Endothelial cell of umbilical vein (primary cell): ENCODE results near the gene HOXC12. TPM values are rescaled to one million over a fixed set of nuclear protein-coding genes. Genes with fewer than 3 reads are reported as not detected.
A peak's percentile ranks its signal among the peaks of the same experiment; 100 is the strongest.

ENCODE experiments used
- BruUV-seq: library from RNA; stranded (reverse); fragments of 400-500 nt; replicated peaks from 2 replicates; lab custom pipeline; 2021; lab: Mats Ljungman, UMichigan
- CTCF ChIA-PET: fragments of 300-600, 350-600 bp; sonication (Branson Sonifier 250); formaldehyde crosslinking; loops from one replicate; lab custom pipeline; 2021; ENCODE audit warnings: antibody characterized with exemption, inconsistent platforms; lab: Charles Lee
- POLR2A ChIA-PET: fragments of 300-600, 350-600 bp; sonication (Branson Sonifier 250); formaldehyde crosslinking; loops from one replicate; lab custom pipeline; 2021; ENCODE audit warnings: antibody characterized with exemption, inconsistent platforms; lab: Charles Lee
- DNase-seq: peaks from one replicate; pipeline ENCODE4 v3.0.0-alpha.2; 2011; ENCODE audit warnings: low read depth, low spot score
- FAIRE-seq: peaks from 2 replicates; lab custom pipeline; 2011; peaks lifted over from hg19 to GRCh38; lab: Jason Lieb, UNC
- H2AFZ ChIP-seq: 2 replicates; pipeline ENCODE4 v1.6.0; 2012; ENCODE audit warnings: low read depth, low read length, control low read depth, inconsistent platforms
- H3K27ac ChIP-seq: 2 replicates; pipeline ENCODE4 v1.5.1; 2011; ENCODE audit warnings: low read depth, mild to moderate bottlenecking, control low read depth, low read length, moderate library complexity; ENCODE audit not compliant: insufficient read depth
- H3K27me3 ChIP-seq, 2 experiments: 2 replicates each; pipeline versions ENCODE4 v1.6.0 to v1.6.1; 2011; ENCODE audit warnings: low read length in 2 of 2, mixed read lengths in 1 of 2; ENCODE audit not compliant: control insufficient read depth in 2 of 2, insufficient read depth in 2 of 2
- H3K36me3 ChIP-seq, 2 experiments: 2 replicates in 1 of 2; 3 replicates in 1 of 2; pipeline ENCODE4 v1.5.1; 2011; ENCODE audit warnings: low read length in 2 of 2, mild to moderate bottlenecking in 1 of 2, moderate library complexity in 1 of 2; ENCODE audit not compliant: control insufficient read depth in 2 of 2, insufficient read depth in 2 of 2; ENCODE audit errors: extremely low read depth in 1 of 2
- H3K4me1 ChIP-seq: 3 replicates; pipeline ENCODE4 v1.5.1; 2011; ENCODE audit warnings: mild to moderate bottlenecking, low read length; ENCODE audit not compliant: control insufficient read depth, insufficient read depth; ENCODE audit errors: extremely low read depth
- H3K4me2 ChIP-seq: 2 replicates; pipeline ENCODE4 v1.6.1; 2011; ENCODE audit warnings: low read length, control low read depth, mixed read lengths; ENCODE audit not compliant: insufficient read depth
- H3K4me3 ChIP-seq, 3 experiments: fragments of 200-600 bp in 1 of 3; sonication (generic), shearing (Covaris generic) in 1 of 3; replicated peaks in 1 of 3; 2 replicates each; pipeline ENCODE4 v1.5.1; 2011 to 2016; ENCODE audit warnings: control low read depth in 3 of 3, low read length in 3 of 3, mild to moderate bottlenecking in 2 of 3, inconsistent platforms in 1 of 3, low read depth in 1 of 3, moderate library complexity in 1 of 3; ENCODE audit not compliant: insufficient read depth in 1 of 3
- H3K79me2 ChIP-seq: 2 replicates; pipeline ENCODE4 v1.6.0; 2012; ENCODE audit warnings: low read length, inconsistent platforms; ENCODE audit not compliant: control insufficient read depth, insufficient read depth
- H3K9ac ChIP-seq: replicated peaks from 2 replicates; pipeline ENCODE3; 2011; ENCODE audit warnings: low read length, control low read depth; ENCODE audit not compliant: insufficient read depth; ENCODE audit errors: extremely low read depth
- H3K9me1 ChIP-seq: replicated peaks from 3 replicates; pipeline ENCODE4 v1.6.0; 2011; ENCODE audit warnings: mild to moderate bottlenecking, low read length; ENCODE audit not compliant: control insufficient read depth, insufficient read depth; ENCODE audit errors: extremely low read depth
- H3K9me3 ChIP-seq: replicated peaks from 2 replicates; pipeline ENCODE4 v1.5.1; 2012; ENCODE audit warnings: low read length, inconsistent platforms; ENCODE audit not compliant: control insufficient read depth, insufficient read depth
- H4K20me1 ChIP-seq: replicated peaks from 2 replicates; pipeline ENCODE3; 2011; ENCODE audit warnings: mild to moderate bottlenecking, low read length; ENCODE audit not compliant: control insufficient read depth, insufficient read depth; ENCODE audit errors: extremely low read depth
- EZH2 ChIP-seq: IDR thresholded peaks from 2 replicates; pipeline ENCODE4 v1.6.1; 2012; ENCODE audit warnings: borderline replicate concordance, low read depth, mild to moderate bottlenecking, moderate library complexity, low read length, inconsistent platforms; ENCODE audit not compliant: severe bottlenecking
- dilution Hi-C: fragments of 300-500 bp; cut with MboI; formaldehyde crosslinking; loops from one replicate; pipeline ENCODE4 v1.15.0; 2019; ENCODE audit warnings: low sequenced_read_pairs; ENCODE audit not compliant: extremely low pct_ligation_motif_present
- intact Hi-C: fragments of 100-400 bp; cut with micrococcal nuclease; formaldehyde crosslinking; loops from one replicate; pipeline ENCODE4 v1.10.0; 2022
- polyA plus RNA-seq, 4 experiments: library from polyadenylated mRNA; depleted of rRNA in 3 of 4; stranded (reverse) in 3 of 4; unstranded in 1 of 4; fragments of >200 nt; gene quantifications; 2 replicates each; pipeline versions ENCODE4 v1.2.1 to v1.2.3, GENCODE V29; 2011 to 2012; ENCODE audit warnings: missing spikeins in 1 of 4
- total RNA-seq: library from RNA; stranded (reverse); gene quantifications from 2 replicates; pipeline ENCODE4 v1.2.3, GENCODE V29; 2021
- TF ChIP-seq, protein P1 (sequence below): IDR thresholded peaks from 2 replicates; pipeline ENCODE4 v1.6.1; 2011; ENCODE audit not compliant: insufficient read depth, insufficient read length
- TF ChIP-seq, protein P2 (sequence below), 2 donors: IDR thresholded peaks; 1 replicate in 1 of 2; 2 replicates in 1 of 2; pipeline ENCODE4 v1.5.1; 2011; ENCODE audit warnings: low read length in 2 of 2, mild to moderate bottlenecking in 2 of 2, moderate library complexity in 2 of 2, control low read depth in 1 of 2, inconsistent platforms in 1 of 2, low read depth in 1 of 2; ENCODE audit not compliant: insufficient read depth in 1 of 2; ENCODE audit errors: extremely low read depth in 1 of 2

The HOXC12 gene
- total and polyA plus RNA-seq, 2 donors (not counting 3 experiments of a cell fraction or from before 2014, with no cell fraction given) = not detected

DNA sequence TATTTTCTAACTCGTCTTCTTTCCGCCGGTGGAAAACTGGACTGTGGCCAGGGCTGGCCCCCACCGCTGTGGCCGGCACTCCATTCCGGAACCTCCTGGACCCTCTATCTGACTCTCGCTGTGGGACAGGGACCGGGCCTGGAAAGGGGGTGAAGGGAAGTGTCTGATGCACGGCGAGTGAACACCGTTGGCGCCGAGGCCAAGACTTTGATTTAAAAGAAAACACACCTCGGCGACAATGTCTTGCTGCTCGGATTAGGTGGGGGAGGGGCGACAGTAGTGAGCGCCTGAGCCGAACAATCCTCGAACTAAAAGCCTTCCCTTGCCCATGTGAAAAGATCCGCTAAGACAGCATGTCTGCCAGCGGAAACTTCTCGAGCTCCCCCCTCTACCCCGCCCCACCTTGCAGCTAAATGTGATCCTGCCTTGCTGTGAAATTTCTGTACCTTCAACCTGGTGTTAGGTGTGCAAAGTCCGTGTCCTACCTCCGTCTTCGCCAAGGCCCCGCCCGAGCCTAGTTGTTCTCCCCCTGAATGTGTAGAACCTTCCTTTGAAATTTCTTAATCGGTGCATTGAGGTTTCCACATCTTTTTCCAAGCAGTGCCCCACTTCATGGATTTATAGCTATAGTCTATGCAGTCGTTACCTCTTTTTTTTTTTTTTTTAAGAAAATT lies 20.9 kb downstream of the HOXC12 start:
- no peak for DNase-seq
- Histone ChIP-seq H4K20me1 (no peaks in the 10 kb centered on the region), H3K36me3 (no peaks in the 10 kb centered on the region), H3K4me3 (no peak overlapping the region), H3K27me3 (peaks cover 84 to 96% of the 10 kb centered on the region in 2 experiments), H3K9me1 (no peaks in the 10 kb centered on the region), H3K4me2 (no peak overlapping the region), H3K9me3 (no peaks in the 10 kb centered on the region), H3K79me2 (no peaks in the 10 kb centered on the region), H3K4me1 (no peaks in the 10 kb centered on the region), H3K9ac (no peak overlapping the region), H2AFZ (no peak overlapping the region), H3K27ac (no peak overlapping the region)
- no TSS peak for BruUV-seq
- intact Hi-C loops (no loop called here), dilution Hi-C loops (no loop called here)
- FAIRE-seq = no peak
- ChIA-PET POLR2A (no interaction called here), CTCF (interaction anchor here (0.6 to 1.4 kb wide), 3 partner anchors 9 to 154 kb away, joined by 3 to 4 read pairs (median 3); partner anchors contain the start of gene HOXC10)
- peak; percentile 83 for TF ChIP-seq EZH2
- TF ChIP-seq, protein P1, sequence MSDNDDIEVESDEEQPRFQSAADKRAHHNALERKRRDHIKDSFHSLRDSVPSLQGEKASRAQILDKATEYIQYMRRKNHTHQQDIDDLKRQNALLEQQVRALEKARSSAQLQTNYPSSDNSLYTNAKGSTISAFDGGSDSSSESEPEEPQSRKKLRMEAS = no peak
- TF ChIP-seq, protein P2, sequence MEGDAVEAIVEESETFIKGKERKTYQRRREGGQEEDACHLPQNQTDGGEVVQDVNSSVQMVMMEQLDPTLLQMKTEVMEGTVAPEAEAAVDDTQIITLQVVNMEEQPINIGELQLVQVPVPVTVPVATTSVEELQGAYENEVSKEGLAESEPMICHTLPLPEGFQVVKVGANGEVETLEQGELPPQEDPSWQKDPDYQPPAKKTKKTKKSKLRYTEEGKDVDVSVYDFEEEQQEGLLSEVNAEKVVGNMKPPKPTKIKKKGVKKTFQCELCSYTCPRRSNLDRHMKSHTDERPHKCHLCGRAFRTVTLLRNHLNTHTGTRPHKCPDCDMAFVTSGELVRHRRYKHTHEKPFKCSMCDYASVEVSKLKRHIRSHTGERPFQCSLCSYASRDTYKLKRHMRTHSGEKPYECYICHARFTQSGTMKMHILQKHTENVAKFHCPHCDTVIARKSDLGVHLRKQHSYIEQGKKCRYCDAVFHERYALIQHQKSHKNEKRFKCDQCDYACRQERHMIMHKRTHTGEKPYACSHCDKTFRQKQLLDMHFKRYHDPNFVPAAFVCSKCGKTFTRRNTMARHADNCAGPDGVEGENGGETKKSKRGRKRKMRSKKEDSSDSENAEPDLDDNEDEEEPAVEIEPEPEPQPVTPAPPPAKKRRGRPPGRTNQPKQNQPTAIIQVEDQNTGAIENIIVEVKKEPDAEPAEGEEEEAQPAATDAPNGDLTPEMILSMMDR (IDR thresholded peaks at IDR 0.05; ENCODE audit: extremely low read depth in 1 of 2, insufficient read depth in 1 of 2, low read depth in 1 of 2, low read length in 2 of 2) = no peak
